Measurements from ENCODE around the gene WDR31.
"Not testable (repeated sequence)": the region's sequence is repeated elsewhere in the genome, so short reads cannot be mapped to it uniquely, and the experiment has no call there.

WDR31 gene

DNA sequence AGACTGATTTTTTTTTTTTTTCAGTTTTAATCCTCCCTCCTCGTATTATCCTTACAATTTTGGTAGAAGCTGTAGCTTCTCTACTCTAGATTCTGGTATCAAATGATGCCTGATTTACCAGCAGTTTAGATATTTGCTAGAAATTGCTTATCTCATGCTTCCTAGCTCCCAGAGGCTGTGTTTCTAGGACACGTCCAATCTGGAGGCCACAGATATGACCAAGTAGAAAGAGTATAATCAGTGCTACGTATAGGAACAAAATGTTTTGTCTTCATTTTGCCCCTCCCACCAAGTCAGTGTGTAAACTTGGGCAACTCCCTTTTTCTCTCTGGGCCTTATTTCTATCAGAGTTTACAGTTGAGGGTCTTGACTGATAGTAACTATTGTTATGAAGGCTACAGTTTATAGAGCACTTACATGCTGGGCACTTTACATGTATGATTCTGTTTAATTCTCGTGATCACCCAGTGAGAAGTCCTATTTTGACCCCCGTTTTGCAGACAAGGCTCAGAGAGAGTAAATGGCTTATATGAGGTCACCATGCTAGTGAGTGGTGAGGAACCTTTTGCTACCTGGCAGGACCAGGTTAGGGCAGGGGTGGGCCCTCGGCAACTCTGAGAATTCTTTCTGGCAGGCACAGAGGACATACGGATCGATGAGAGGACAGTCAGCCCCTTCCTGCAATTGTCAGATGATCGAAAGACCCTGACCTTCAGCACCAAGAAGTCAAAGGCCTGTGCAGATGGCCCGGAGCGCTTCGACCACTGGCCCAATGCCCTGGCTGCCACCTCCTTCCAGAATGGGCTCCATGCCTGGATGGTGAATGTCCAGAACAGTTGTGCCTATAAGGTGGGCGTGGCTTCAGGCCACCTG is 29.1 kb upstream of the WDR31 start:
- no peak for DNase-seq (ENCODE audit: low read depth in 2 of 3, low spot score in 1 of 3)

DNA sequence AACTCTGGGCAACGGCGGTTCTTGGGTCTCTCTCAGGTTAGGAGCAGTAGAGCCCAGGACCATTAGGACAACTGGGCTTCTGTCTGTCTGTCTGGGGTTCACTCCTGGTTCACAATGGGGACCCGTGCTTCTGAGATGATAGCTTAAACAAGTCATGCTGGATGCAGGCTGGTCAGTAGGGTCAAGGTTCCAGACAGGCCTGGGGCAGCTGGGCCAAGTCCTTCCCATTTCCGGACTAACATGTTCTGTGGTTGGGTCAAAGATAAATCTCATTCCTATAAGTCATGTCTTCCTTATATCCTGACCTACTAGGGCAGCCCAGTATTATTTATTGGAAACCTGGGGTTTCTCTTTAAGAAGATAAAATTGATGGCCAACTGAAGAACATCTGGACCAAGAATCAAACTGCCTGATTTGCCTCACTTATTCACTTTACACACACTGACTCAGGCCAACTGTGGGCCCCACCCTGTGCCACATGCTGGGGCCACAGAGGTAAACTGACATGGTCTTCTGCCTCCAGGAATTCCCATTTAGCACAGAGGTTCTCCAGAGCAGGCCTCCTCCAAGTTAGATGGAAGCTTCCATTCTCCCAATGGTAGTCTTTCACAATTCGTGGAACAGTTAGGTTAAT is 28.4 kb upstream of the WDR31 start:
- DNase-seq (ENCODE audit: low read depth in 2 of 3, low spot score in 1 of 3), result no peak

DNA sequence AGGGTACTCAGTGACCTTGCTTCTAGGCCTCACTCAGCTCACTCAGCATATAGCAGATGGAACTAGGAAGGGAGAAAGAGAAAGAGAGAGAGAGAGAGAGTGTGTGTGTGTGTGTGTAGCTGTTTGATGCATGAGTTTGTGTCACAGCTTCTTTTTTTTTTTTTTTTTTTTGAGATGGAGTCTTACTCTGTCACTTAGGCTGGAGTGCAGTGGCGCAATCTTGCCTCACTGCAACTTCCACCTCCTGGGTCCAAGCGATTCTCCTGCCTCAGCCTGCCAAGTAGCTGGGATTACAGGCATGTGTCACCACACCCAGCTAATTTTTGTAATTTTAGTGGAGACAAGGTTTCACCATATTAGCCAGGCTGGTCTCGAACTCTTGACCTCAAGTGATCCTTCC is 25.6 kb upstream of the WDR31 start:
- not testable (repeated sequence) for DNase-seq (ENCODE audit: low read depth in 2 of 3, low spot score in 1 of 3)

DNA sequence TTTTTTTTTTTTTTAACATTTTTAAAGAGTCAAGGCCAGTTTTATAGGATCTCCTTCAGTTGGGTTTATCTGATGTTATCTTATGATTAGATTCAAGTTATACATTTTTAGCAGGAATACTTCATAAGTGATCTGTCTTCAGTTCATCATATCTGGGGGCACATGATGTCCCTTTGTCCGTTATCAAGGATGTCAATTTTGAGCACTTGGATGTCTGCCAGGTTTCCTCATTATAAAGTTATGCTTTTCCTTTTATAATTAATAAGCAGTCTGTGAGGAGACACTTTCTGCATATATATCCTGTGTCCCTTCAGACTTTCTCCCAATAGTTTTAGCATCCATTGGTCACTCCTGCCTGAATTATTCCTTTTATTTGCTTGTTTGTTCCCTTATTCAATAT is 24.9 kb upstream of the WDR31 start:
- no peak for DNase-seq (ENCODE audit: low read depth in 2 of 3, low spot score in 1 of 3)

DNA sequence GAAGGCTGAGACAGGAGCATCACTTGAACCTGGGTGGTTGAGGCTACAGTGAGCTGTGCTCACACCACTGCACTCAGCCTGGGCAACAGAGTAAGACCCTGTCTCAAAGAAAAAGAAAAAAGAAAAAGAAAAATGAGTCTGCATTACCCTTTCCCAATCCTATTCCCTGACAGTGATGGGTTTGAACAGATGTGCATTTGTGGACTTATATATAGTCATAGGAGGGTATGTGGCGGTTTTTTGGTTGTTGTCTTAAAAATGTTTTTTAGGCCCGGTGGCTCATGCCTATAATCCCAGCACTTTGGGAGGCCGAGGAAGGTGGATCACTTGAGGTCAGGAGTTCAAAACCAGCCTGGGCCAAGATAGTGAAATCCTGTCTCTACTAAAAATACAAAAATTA is 23.3 kb upstream of the WDR31 start:
- no peak for DNase-seq (ENCODE audit: low read depth in 2 of 3, low spot score in 1 of 3)

DNA sequence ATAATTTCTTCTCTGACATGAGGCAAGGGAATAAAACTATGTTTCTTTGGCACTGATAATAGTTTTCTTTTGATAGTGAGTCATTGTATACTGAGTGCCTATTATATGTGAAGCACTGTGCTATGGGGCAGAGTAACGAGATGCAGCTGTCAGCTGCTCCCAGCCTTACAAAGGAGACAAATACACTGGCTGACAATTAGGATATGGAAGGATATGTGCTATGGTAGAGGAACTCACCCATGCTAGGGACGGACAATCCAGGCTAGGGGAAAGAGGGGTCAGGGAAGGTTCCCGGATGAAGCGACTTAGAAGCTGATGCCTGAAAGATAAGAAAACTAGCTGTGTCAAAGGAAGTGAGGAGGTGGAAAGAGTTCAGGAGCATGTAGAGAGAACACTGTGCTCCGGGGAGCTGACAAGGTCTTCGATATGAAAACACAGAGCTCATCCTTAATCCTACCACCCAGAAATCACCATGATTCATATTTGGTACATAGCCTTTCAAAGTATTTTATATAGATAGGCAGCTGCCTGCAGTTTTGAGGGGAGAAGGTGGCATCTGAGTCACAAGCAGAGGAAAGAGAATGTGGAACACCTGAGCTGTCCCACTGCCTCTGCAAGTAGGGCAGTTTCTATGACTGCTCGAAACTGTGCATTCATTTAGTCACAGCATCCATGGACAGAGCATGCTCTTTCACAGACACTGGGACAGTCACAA is 21.4 kb upstream of the WDR31 start:
- no peak for DNase-seq (ENCODE audit: low read depth in 2 of 3, low spot score in 1 of 3)

DNA sequence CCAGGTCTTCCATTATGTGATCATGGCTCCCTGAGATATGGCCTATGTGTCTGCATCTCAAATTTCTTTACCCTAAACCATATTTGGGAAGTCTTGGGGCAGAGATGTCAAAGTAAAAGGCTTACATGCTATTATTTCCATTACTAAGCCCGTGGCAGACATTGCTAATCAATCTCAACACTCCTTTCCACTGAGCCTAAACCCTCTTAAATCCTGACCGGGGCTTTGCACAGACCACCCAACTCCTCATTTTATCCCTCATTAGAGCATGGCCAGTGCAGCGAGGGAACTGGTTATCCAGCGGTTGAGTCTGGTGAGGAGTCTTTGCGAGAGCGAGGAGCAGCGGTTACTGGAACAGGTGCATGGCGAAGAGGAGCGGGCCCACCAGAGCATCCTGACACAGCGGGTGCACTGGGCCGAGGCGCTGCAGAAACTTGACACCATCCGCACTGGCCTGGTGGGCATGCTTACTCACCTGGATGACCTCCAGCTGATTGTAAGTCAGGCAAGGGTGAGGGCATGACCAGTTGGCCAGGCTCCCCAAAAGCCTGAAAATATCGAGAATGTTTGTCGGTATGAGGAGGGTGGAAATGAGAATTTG is 20.3 kb upstream of the WDR31 start:
- DNase-seq (ENCODE audit: low read depth in 2 of 3, low spot score in 1 of 3), result no peak

DNA sequence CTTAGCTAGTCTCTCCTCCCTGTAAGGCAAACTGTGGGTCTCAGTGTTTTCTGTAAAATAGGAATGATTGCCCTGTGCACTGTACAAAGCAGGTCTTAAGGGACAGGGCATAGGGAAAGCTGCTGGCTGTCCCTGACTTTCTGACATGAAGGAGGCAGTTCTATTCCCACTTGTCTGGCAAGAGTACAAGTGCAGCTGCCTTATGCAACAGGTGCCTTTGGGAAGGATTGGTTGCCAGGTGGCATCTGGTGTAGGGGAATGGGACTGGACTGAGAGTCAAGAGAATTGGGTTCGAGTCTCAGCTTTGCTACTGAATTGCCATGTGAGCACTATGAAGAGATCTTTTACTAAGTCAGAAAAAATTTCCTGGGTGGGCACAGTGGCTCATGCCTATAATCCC is 19.3 kb upstream of the WDR31 start:
- DNase-seq (ENCODE audit: low read depth in 2 of 3, low spot score in 1 of 3), result no peak

DNA sequence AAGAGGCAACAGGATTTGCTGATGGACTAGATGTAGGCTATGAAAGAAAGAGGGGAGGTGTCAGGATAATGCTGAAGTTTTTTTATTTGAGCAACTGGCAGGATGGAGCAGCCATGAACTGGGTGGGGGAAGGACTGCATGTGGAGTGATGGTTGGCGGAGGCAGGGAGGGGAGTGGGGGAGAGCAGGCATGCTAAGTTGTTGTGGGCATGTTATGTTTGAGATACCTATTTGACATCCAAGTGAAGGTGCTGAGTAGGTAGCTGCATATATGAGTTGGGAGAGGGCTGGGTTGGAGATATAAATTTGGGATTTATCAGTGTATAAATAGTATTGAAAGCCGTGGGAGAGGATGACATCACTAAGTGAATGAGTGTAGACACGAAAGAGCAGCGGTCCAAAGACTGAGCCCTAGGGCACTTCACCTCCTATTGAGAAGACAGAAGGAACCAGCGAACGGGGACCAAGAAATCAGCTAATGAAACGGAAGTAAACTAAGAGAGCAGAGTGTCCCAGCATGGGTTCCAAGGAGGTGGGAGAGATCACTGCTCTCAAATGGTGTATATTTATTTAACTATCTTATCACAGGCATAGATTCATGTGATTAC is 16.7 kb upstream of the WDR31 start:
- no peak for DNase-seq (ENCODE audit: low read depth in 2 of 3, low spot score in 1 of 3)

DNA sequence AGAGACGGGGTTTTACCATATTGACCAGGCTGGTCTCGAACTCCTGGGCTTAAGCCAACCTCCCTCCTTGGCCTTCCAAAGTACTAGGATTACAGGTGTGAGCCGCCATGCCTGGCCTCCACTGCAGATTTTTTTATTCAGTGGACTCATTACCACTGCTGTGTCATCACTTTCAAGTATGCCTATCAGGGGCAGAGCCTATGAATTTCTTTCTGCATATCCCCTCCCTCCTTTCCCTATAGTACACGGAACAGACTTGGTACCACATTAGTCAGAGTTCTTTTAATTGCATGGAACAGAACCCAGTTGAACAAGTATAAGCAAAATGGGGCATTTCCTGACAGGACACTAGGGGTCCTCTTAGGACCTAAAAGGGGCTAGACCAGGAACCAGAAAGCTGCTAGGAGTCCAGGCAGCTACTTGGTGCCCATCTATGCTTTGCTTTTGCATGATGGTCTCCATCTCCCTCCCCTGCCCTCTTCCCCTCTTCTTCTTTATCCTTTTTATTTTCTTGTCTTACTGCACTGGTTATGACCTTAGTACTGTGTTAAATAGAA is 15.0 kb upstream of the WDR31 start:
- no peak for DNase-seq (ENCODE audit: low read depth in 2 of 3, low spot score in 1 of 3)

DNA sequence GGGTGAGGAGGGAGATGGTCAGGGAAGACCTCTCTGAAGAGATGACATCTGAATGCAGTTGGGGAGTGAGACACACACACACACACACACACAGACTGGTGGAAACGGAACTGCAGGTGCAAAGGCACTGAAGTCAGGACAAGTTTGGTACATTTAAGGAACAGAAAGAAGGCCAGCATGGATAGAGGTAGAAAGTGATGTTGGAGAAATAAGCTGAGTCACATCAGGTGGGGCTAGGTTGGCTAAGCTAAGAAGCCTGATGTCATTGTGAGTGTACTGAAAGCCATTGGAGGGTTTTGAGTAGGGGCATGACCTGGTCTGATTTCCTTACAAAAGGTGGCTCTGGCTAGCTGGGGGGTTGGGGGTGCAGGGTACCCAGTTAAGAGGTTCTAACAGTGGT is 12.3 kb upstream of the WDR31 start:
- no peak for DNase-seq (ENCODE audit: low read depth in 2 of 3, low spot score in 1 of 3)

DNA sequence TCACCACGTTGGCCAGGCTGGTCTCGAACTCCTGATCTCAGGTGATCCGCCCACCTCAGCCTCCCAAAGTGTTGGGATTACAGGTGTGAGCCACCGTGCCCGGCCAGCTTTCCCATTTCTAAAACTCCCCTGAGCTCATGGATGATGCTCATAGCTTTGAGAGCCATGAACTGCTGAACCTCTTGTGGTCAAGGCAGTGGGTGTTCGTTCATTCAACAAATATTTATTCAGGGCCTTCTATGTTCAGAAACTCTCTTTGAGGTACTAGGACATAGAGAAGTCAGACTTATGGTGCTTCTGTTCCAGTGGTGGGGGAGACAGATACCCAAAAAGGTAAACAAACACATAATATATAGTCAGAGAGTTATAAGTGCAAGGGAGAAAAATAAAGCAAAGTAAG is 11.9 kb upstream of the WDR31 start:
- DNase-seq (ENCODE audit: low read depth in 2 of 3, low spot score in 1 of 3), result no peak

DNA sequence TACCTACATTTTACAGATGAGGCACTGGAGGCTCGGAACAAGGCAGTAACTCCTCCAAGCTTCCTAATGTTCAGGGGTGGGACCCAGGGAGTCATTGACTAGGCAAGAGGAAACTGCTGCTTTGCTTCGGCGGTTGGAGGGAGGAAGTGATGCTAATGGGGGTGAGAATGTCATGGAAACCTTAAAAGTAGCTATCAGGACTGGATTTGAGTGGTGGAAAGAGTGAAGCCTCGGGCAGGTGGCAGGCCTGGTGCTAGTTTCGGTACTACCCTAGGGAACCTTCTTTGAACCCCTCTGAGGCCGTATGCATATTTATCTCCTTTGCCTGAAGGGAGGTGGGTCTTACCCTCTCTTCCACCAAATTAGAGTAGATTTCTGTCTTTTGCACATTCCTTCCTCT is 10.9 kb upstream of the WDR31 start:
- DNase-seq (ENCODE audit: low read depth in 2 of 3, low spot score in 1 of 3), result no peak

DNA sequence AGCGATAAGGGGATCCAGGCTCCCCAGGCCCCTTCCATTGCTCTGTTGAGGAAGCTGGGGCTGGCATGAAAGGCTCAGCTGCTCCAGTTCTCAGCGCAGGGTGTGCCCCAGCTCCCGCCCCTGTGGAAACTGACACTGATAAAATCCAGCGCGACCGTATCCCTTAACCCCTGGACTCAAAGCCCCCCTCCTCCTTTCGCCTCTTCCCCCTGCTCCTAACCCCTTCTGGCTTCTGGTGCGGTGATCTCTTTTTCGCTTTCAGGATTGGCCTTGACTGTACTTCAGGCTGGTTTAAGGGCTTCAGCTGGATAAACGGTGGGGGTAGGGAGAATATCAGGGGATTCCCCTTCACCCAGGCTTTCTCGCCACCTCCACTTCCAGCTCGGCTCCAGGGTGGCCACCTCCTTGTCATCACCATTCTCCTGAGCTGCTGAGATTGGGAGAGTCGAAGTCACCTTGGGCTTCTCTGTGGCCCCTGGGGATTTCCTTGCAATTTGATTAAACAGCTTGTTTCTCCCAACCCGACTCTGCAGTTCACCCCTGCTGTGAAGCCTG is 10.1 kb upstream of the WDR31 start:
- no peak for DNase-seq (ENCODE audit: low read depth in 2 of 3, low spot score in 1 of 3)

DNA sequence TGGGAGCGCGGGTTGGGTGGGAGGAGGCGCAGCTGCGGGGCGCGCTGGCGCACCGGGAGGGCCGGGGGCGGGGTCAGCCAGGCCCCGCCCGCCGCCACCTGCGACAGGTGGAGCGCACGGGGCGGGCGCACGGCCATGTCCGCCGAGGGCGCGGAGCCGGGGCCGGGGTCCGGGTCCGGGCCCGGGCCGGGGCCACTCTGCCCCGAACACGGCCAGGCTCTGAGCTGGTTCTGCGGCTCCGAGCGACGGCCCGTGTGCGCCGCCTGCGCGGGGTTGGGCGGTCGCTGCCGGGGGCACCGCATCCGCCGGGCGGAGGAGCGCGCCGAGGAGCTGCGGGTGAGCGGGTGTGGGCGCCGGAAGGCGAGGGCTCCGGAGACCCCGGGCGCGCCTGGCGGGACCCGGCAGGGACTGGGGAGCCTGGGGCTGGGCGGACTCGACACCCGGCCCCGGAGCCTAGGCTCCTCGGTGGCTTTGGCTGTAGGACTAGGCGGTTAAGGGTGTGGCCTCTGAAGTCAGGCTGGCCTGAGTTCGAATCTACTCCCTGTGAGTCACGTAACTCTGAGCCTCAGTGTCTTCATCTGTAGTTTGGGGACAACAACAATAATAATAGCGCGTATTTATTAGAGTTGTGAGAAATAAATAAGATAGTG is 9.5 kb upstream of the WDR31 start, which contains the start of gene BSPRY:
BSPRY (plus strand) TSS at position 97 of the 650 bp plus-strand sequence; CDS start at position 136, 39 bp downstream.
- DNase-seq (ENCODE audit: low read depth in 2 of 3, low spot score in 1 of 3), result no peak

DNA sequence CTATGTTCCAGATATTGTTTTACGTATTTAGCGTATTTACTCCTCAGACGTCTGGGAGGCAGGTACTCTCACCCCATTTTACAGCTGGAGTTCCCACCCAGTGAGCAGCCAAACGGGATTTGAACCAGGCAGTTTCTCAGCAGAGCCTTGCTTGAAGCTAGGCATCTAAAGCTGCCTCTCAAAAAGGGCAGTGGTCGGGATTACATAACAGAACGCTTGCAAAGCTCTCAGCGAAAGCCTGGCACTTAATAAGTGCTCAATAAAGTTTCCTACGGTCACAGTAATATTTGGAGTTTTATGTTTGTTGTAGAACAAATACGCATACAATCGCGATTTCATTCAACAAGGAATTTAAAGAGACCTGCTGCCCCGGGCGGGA is 9.0 kb upstream of the WDR31 start:
- DNase-seq (ENCODE audit: low read depth in 2 of 3, low spot score in 1 of 3), result no peak

DNA sequence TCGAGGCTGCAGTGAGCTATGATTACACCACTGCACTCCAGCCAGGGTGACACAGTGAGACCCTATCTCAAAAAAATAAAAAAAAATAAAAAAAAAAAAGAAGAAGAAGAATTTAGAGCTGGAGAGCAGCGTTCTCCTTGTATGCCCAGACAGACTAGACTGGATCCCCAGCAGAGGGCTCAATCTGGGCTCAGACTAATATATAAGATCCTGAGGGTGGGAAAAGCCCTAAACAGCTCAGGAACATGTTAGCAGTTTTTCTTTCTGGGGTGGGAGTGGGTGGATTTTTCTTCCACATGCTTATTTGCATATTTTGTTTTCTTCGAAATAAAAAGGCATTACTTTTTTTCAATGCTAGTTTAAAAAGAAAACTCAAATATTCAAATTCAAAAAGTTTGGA is 8.4 kb upstream of the WDR31 start:
- no peak for DNase-seq (ENCODE audit: low read depth in 2 of 3, low spot score in 1 of 3)

DNA sequence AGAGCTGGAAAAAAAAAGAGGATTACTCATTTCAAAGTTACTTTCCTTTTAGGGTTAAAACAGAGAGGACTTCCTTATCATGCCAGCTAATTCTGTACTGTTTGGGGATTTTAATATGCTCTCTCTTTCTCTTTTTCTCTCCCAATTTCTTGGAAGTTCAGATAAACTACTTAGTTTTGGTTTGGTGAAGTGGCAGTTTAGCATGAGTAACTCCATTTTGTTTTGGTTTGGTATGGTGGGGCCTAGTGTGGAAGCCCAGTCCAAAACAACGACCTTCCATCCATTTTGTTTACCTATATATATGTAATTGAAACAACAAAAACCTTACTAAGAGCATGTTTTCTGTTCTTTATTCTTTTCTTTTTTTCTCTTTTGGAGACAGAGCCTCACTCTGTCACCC is 5.6 kb upstream of the WDR31 start:
- no peak for DNase-seq (ENCODE audit: low read depth in 2 of 3, low spot score in 1 of 3)

DNA sequence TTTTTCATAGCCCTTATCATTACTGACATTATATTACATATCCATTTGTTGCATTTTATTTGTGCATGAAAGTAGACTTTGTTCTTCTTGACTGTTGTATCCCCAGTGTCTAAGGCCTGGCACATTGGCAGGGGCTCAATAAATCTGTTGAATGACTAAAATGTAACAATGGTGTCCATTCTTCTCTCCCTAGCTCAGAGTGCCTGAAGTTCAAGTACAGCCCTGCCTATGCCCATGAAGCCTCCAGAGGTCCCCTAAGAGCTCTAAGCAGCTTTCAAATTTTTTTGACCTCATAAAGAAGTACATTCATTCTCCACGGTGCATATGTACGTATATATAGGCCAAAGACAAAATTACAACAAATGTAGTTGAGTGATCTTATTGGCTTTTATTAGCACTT is 5.1 kb upstream of the WDR31 start:
- DNase-seq (ENCODE audit: low read depth in 2 of 3, low spot score in 1 of 3), result no peak

DNA sequence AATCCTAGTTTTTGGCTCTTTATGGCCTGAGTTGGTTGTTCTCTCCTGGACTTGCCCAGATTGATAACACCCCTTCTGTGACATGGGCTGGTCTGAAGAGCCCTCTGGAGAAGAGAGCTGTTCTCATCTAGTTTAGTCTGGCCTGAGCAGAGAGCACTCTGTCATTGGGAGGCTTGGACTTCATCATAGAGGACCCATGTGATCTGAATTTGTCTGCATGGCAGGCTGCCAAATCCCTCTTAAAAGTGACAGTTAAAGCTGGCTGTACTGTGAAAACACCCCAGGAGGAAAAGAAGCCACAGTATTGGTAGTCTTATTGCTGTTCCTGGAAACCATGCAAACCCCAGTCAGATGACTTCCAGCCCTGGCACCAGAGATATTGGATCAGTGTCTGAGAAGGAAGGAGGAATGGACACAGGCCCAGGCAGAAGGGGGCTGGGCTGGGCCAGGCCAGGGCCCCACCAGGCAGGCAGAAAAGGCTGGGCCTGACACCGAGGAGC is 3.7 kb upstream of the WDR31 start:
- DNase-seq (ENCODE audit: low read depth in 2 of 3, low spot score in 1 of 3), result no peak

Data from stimulated activated CD4-positive, alpha-beta T cell treated with anti-CD3 and anti-CD28 coated beads, Interleukin-12 subunit alpha, Interleukin-12 subunit beta, amount 100 ng/mL, for 48 hours (primary cell).